ENCODE data around the gene DEDD. TPM values are rescaled to one million over a fixed set of nuclear protein-coding genes. Genes with fewer than 3 reads are reported as not detected.

Gene DEDD
- total RNA-seq, 1 donor from 2014 or later, result 24.9 TPM

DNA sequence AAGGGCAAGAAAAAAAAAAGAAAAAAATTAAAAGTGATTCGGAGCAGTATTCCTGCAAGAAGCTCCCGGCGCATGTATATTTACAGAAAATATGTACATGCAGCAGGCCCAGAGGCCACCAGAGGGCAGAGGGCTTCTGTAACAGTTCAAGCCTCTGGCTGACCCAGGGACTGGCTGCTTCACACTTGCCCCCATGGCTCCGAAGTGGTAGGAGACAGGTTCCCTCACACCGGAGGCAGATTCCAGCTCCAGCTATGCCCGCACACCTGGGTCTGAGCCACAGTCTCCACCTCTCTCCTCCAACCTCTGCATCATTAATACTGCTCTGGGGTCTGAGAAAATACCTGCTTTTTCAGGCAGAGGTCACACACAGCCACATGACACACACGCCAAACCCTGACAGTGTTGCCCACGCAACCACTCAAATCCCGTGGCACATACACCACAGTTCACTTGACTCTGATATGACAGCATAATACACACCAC, 60.5 kb downstream of the DEDD start:
- ATAC-seq, result no peak

Other genes with a start within 250 kb of the DEDD start
- not detected for gene ITLN1, start 247.5 kb downstream of the DEDD start, total RNA-seq
- 0.16 TPM for gene ITLN2, start 177.9 kb downstream of the DEDD start, total RNA-seq
- gene F11R, start 111.5 kb downstream of the DEDD start, total RNA-seq, result 137 TPM
- gene TSTD1, start 93.7 kb downstream of the DEDD start, total RNA-seq, result 67.9 TPM
- gene USF1, start 86.7 kb downstream of the DEDD start, total RNA-seq, result 25.2 TPM
- gene ARHGAP30, start 62.8 kb downstream of the DEDD start, total RNA-seq, result 6.0 TPM
- 115 TPM for gene NECTIN4, start 43.1 kb downstream of the DEDD start, total RNA-seq
- gene KLHDC9, start 34.3 kb downstream of the DEDD start, total RNA-seq, result 4.5 TPM
- gene PFDN2, start 14.6 kb downstream of the DEDD start, total RNA-seq, result 46.2 TPM
- 26.4 TPM for gene NIT1, start 14.6 kb downstream of the DEDD start, total RNA-seq
- gene UFC1, start 21.3 kb upstream of the DEDD start, total RNA-seq, result 76.7 TPM
- gene USP21, start 26.8 kb upstream of the DEDD start, total RNA-seq, result 15.6 TPM
- gene PPOX, start 33.8 kb upstream of the DEDD start, total RNA-seq, result 10.4 TPM
- gene B4GALT3, start 44.8 kb upstream of the DEDD start, total RNA-seq, result 17.7 TPM
- gene ADAMTS4, start 66.4 kb upstream of the DEDD start, total RNA-seq, result 1.3 TPM
- gene NDUFS2, start 69.7 kb upstream of the DEDD start, total RNA-seq, result 56.4 TPM
- 0.76 TPM for gene FCER1G, start 82.6 kb upstream of the DEDD start, total RNA-seq
- gene APOA2, start 91.0 kb upstream of the DEDD start, total RNA-seq, result not detected
- 11.4 TPM for gene TOMM40L, start 93.4 kb upstream of the DEDD start, total RNA-seq
- not detected for gene NR1I3, start 105.5 kb upstream of the DEDD start, total RNA-seq
- 29.3 TPM for gene PCP4L1, start 126.1 kb upstream of the DEDD start, total RNA-seq
- gene MPZ, start 177.3 kb upstream of the DEDD start, total RNA-seq, result 1.4 TPM
- gene SDHC, start 181.7 kb upstream of the DEDD start, total RNA-seq, result 185 TPM
- not detected for gene CFAP126, start 235.2 kb upstream of the DEDD start, total RNA-seq